ENCODE results near the gene UCKL1.
"Not testable (repeated sequence)": the region's sequence is repeated elsewhere in the genome, so short reads cannot be mapped to it uniquely, and the experiment has no call there.

Gene UCKL1

GRCh38 chr20:63955827-63956663 lies at the start of gene UCKL1:
UCKL1 (minus strand) TSS chr20:63956416; CDS start chr20:63956372, 44 bp downstream.
- no peak for DNase-seq (ENCODE audit: low read depth)

GRCh38 chr20:64005394-64005793 lies 49.2 kb upstream of the UCKL1 start:
- DNase-seq (ENCODE audit: low read depth): no peak

GRCh38 chr20:64003960-64004725 lies 47.9 kb upstream of the UCKL1 start:
- DNase-seq (ENCODE audit: low read depth): no peak

- DNase-seq (ENCODE audit: low read depth): no peak
Measured at GRCh38 chr20:64001607-64002011, 45.4 kb upstream of the UCKL1 start.

GRCh38 chr20:64000906-64001305 lies 44.7 kb upstream of the UCKL1 start:
- DNase-seq (ENCODE audit: low read depth): no peak

- DNase-seq (ENCODE audit: low read depth): no peak
Measured at GRCh38 chr20:63982937-63983336, 26.7 kb upstream of the UCKL1 start.

GRCh38 chr20:63980806-63981728 lies 24.9 kb upstream of the UCKL1 start, which contains the start of gene PRPF6:
PRPF6 (plus strand) TSS chr20:63981132; CDS start chr20:63981246, 114 bp downstream.
- DNase-seq (ENCODE audit: low read depth): peak; percentile 56

- DNase-seq (ENCODE audit: low read depth): no peak
Measured at GRCh38 chr20:63980317-63980805, 24.1 kb upstream of the UCKL1 start.

GRCh38 chr20:63979557-63980316 lies 23.5 kb upstream of the UCKL1 start, which contains the start of gene SAMD10:
SAMD10 (minus strand) TSS chr20:63979642; CDS start chr20:63979467, 175 bp downstream.
- no peak for DNase-seq (ENCODE audit: low read depth)

GRCh38 chr20:63979229-63979556 lies 23.0 kb upstream of the UCKL1 start:
- no peak for DNase-seq (ENCODE audit: low read depth)

GRCh38 chr20:63978319-63979228 lies 22.4 kb upstream of the UCKL1 start:
- no peak for DNase-seq (ENCODE audit: low read depth)

- no peak for DNase-seq (ENCODE audit: low read depth)
Measured at GRCh38 chr20:63977739-63978276, 21.6 kb upstream of the UCKL1 start.

GRCh38 chr20:63976980-63977738 lies 20.9 kb upstream of the UCKL1 start:
- no peak for DNase-seq (ENCODE audit: low read depth)

GRCh38 chr20:63976511-63976910 lies 20.3 kb upstream of the UCKL1 start:
- not testable (repeated sequence) for DNase-seq (ENCODE audit: low read depth)

GRCh38 chr20:63974402-63975200 lies 18.4 kb upstream of the UCKL1 start:
- no peak for DNase-seq (ENCODE audit: low read depth)

GRCh38 chr20:63973636-63974401 lies 17.6 kb upstream of the UCKL1 start:
- no peak for DNase-seq (ENCODE audit: low read depth)

GRCh38 chr20:63973160-63973479 lies 16.9 kb upstream of the UCKL1 start:
- no peak for DNase-seq (ENCODE audit: low read depth)

All from GM04503 (cell line).